DOHH2 (cell line): ENCODE measurements around the gene EPHA10.

Experiments used
- H3F3A ChIP-seq: fragments of 200-600 bp; sonication (generic), shearing (Covaris generic); 2 replicates; pipeline ENCODE4 v1.6.0; 2016; ENCODE audit warnings: antibody characterized with exemption, mild to moderate bottlenecking; ENCODE audit not compliant: control insufficient read depth, insufficient read depth
- H3K27ac ChIP-seq: fragments of 200-600 bp; sonication (generic); 2 replicates; pipeline ENCODE4 v1.5.1; 2014; ENCODE audit warnings: low read depth, mild to moderate bottlenecking, low read length, moderate library complexity
- H3K27me3 ChIP-seq: fragments of 200-600 bp; sonication (generic); 2 replicates; pipeline ENCODE4 v1.6.1; 2014; ENCODE audit warnings: mild to moderate bottlenecking, low read length, mixed read lengths; ENCODE audit not compliant: control insufficient read depth
- H3K36me3 ChIP-seq: fragments of 200-600 bp; sonication (generic); 2 replicates; pipeline ENCODE4 v1.6.1; 2014; ENCODE audit warnings: mild to moderate bottlenecking, low read length, moderate library complexity, mixed read lengths; ENCODE audit not compliant: control insufficient read depth
- H3K4me1 ChIP-seq: fragments of 200-600 bp; sonication (generic); 2 replicates; pipeline ENCODE4 v1.6.1; 2014; ENCODE audit warnings: mild to moderate bottlenecking, low read length, mixed read lengths; ENCODE audit not compliant: control insufficient read depth
- H3K4me2 ChIP-seq: fragments of 200-600 bp; sonication (generic); 2 replicates; pipeline ENCODE4 v1.6.0; 2014; ENCODE audit warnings: mild to moderate bottlenecking, low read length, moderate library complexity
- H3K4me3 ChIP-seq: fragments of 200-600 bp; sonication (generic); 2 replicates; pipeline ENCODE4 v1.5.1; 2014; ENCODE audit warnings: mild to moderate bottlenecking, low read length, mixed read lengths
- H3K79me2 ChIP-seq: fragments of 200-600 bp; sonication (generic); 2 replicates; pipeline ENCODE4 v1.6.1; 2014; ENCODE audit warnings: mild to moderate bottlenecking, low read length, mixed read lengths; ENCODE audit not compliant: control insufficient read depth
- H3K9me2 ChIP-seq: fragments of 200-600 bp; sonication (generic); replicated peaks from 2 replicates; pipeline ENCODE4 v1.6.1; 2014; ENCODE audit warnings: mild to moderate bottlenecking, low read length, mixed read lengths; ENCODE audit not compliant: control insufficient read depth
- H3K9me3 ChIP-seq: fragments of 200-600 bp; sonication (generic); 2 replicates; pipeline ENCODE4 v1.6.1; 2014; ENCODE audit warnings: antibody characterized with exemption, low read length, mixed read lengths; ENCODE audit not compliant: control insufficient read depth, insufficient read depth
- H4K20me1 ChIP-seq: fragments of 200-600 bp; sonication (generic); 2 replicates; pipeline ENCODE4 v1.6.0; 2014; ENCODE audit warnings: low read depth, mild to moderate bottlenecking, antibody characterized with exemption, low read length, moderate library complexity; ENCODE audit not compliant: control insufficient read depth, insufficient read depth
- CTCF ChIP-seq: fragments of 200-600 bp; sonication (generic); IDR thresholded peaks from one replicate; pipeline ENCODE4 v1.5.1; 2014; ENCODE audit warnings: antibody characterized with exemption, mild to moderate bottlenecking, low read depth, low read length; ENCODE audit not compliant: poor library complexity, severe bottlenecking
- EZH2phosphoT487 ChIP-seq: fragments of 200-600 bp; sonication (generic); IDR thresholded peaks from 2 replicates; pipeline ENCODE4 v1.6.1; 2017; ENCODE audit warnings: borderline replicate concordance, mild to moderate bottlenecking, antibody characterized with exemption, low read length, moderate library complexity, mixed read lengths

Gene EPHA10

GRCh38 chr1:37682334-37682987 lies 82.5 kb downstream of the EPHA10 start:
- H3K4me3 ChIP-seq: no peak overlapping the region
- peaks cover 28% of the 10 kb centered on the region for H3F3A ChIP-seq
- peaks cover 51% of the 10 kb centered on the region for H3K36me3 ChIP-seq
- peak overlapping the region; percentile 33; the same call in 1 of the 2 replicates for H3K4me2 ChIP-seq
- peak; percentile 80 for TF ChIP-seq CTCF
- no peak for TF ChIP-seq EZH2phosphoT487
- H3K4me1 ChIP-seq: peaks cover 5% of the 10 kb centered on the region; the same call in 1 of the 2 replicates
- H3K27me3 ChIP-seq: no peaks in the 10 kb centered on the region
- peaks cover 7% of the 10 kb centered on the region; the same call in 1 of the 2 replicates for H3K79me2 ChIP-seq
- H3K9me3 ChIP-seq: no peaks in the 10 kb centered on the region
- H3K27ac ChIP-seq: no peak overlapping the region
- H3K9me2 ChIP-seq: no peaks in the 10 kb centered on the region
- no peaks in the 10 kb centered on the region for H4K20me1 ChIP-seq

- Histone ChIP-seq H3K9me2 (no peaks in the 10 kb centered on the region), H4K20me1 (no peaks in the 10 kb centered on the region), H3F3A (peaks cover 28% of the 10 kb centered on the region), H3K36me3 (peaks cover 43% of the 10 kb centered on the region), H3K27ac (no peak overlapping the region), H3K4me2 (no peak overlapping the region), H3K9me3 (no peaks in the 10 kb centered on the region), H3K4me3 (no peak overlapping the region), H3K4me1 (peaks cover 20% of the 10 kb centered on the region), H3K27me3 (no peaks in the 10 kb centered on the region), H3K79me2 (peaks cover 1% of the 10 kb centered on the region; the same call in 1 of the 2 replicates)
- no peak for TF ChIP-seq CTCF
- no peak for TF ChIP-seq EZH2phosphoT487
Observed at GRCh38 chr1:37680933-37681332, 84.0 kb downstream of the EPHA10 start.

GRCh38 chr1:37677808-37678207 lies 87.1 kb downstream of the EPHA10 start:
- Histone ChIP-seq H3K9me2 (no peaks in the 10 kb centered on the region), H3K9me3 (no peaks in the 10 kb centered on the region), H3K4me3 (no peak overlapping the region), H3K27ac (no peak overlapping the region), H3K79me2 (no peaks in the 10 kb centered on the region), H3K4me2 (no peak overlapping the region), H3F3A (peaks cover 13% of the 10 kb centered on the region), H3K27me3 (no peaks in the 10 kb centered on the region), H4K20me1 (no peaks in the 10 kb centered on the region), H3K36me3 (peaks cover 21% of the 10 kb centered on the region), H3K4me1 (peaks cover 32% of the 10 kb centered on the region)
- TF ChIP-seq EZH2phosphoT487: no peak
- no peak for TF ChIP-seq CTCF
